HepG2 (cell line): ENCODE data around the gene ZNF174. TPM values are rescaled to one million over a fixed set of nuclear protein-coding genes. Genes with fewer than 3 reads are reported as not detected.

ENCODE experiments used
- AHDC1 ChIP-seq: sonication (generic); formaldehyde crosslinking; IDR thresholded peaks from 2 replicates; pipeline ENCODE4 v1.5.1; 2020; ENCODE audit warnings: mild to moderate bottlenecking, missing genetic modification reagents, borderline replicate concordance
- AHR ChIP-seq: IDR thresholded peaks from 2 replicates; pipeline ENCODE4 v1.6.1; 2018; ENCODE audit warnings: missing genetic modification reagents, missing compliant biosample characterization
- CEBPB ChIP-seq: IDR thresholded peaks from 2 replicates; pipeline ENCODE4 v1.6.1; 2011; ENCODE audit warnings: low read depth, low read length, improper control_type of control experiment, borderline replicate concordance
- CTCF ChIP-seq: sonication (generic); formaldehyde crosslinking; IDR thresholded peaks from 2 replicates; pipeline ENCODE4 v1.5.0; 2020; ENCODE audit warnings: mild to moderate bottlenecking, missing genetic modification reagents, moderate library complexity
- HDAC2 ChIP-seq: sonication (generic); formaldehyde crosslinking; IDR thresholded peaks from 2 replicates; pipeline ENCODE4 v1.4.0; 2020; ENCODE audit warnings: missing genetic modification reagents
- HNF4A ChIP-seq: sonication (generic); formaldehyde crosslinking; IDR thresholded peaks from 2 replicates; pipeline ENCODE4 v1.4.0; 2020; ENCODE audit warnings: missing genetic modification reagents
- HOXA7 ChIP-seq: sonication (generic); formaldehyde crosslinking; IDR thresholded peaks from 2 replicates; pipeline ENCODE4 v1.8.1; 2022; ENCODE audit warnings: mild to moderate bottlenecking, missing genetic modification reagents, moderate library complexity
- KDM5B ChIP-seq: sonication (generic); formaldehyde crosslinking; IDR thresholded peaks from 2 replicates; pipeline ENCODE4 v1.4.0; 2020; ENCODE audit warnings: missing genetic modification reagents, mild to moderate bottlenecking, borderline replicate concordance
- MAX ChIP-seq: IDR thresholded peaks from 2 replicates; pipeline ENCODE4 v1.6.1; 2012; ENCODE audit warnings: inconsistent platforms
- NFYC ChIP-seq: IDR thresholded peaks from 2 replicates; pipeline ENCODE4 v1.6.1; 2016; ENCODE audit warnings: missing genetic modification reagents, missing compliant biosample characterization
- PHF21A ChIP-seq: sonication (generic); formaldehyde crosslinking; IDR thresholded peaks from 2 replicates; pipeline ENCODE4 v1.5.0; 2020; ENCODE audit warnings: mild to moderate bottlenecking, missing genetic modification reagents
- POLR2AphosphoS5 ChIP-seq: IDR thresholded peaks from 2 replicates; pipeline ENCODE4 v1.6.1; 2012; ENCODE audit warnings: low read depth, low read length
- STAG1 ChIP-seq: sonication (generic); formaldehyde crosslinking; IDR thresholded peaks from 2 replicates; pipeline ENCODE4 v1.4.0; 2020; ENCODE audit warnings: missing genetic modification reagents
- ZMAT5 ChIP-seq: sonication (generic); formaldehyde crosslinking; IDR thresholded peaks from 2 replicates; pipeline ENCODE4 v1.5.0; 2020; ENCODE audit warnings: mild to moderate bottlenecking, low read depth, missing genetic modification reagents, borderline replicate concordance
- ZNF180 ChIP-seq: sonication (generic); formaldehyde crosslinking; IDR thresholded peaks from 2 replicates; pipeline ENCODE4 v1.4.0; 2020; ENCODE audit warnings: low read depth, missing genetic modification reagents, borderline replicate concordance
- ZNF296 ChIP-seq: sonication (generic); formaldehyde crosslinking; conservative IDR thresholded peaks from 2 replicates; pipeline ENCODE4 v1.5.0; 2020; ENCODE audit warnings: mild to moderate bottlenecking, missing genetic modification reagents
- ZNF710 ChIP-seq: sonication (generic); formaldehyde crosslinking; IDR thresholded peaks from 2 replicates; pipeline ENCODE4 v1.5.0; 2020; ENCODE audit warnings: mild to moderate bottlenecking, missing genetic modification reagents, borderline replicate concordance
- ZZZ3 ChIP-seq: sonication (generic); formaldehyde crosslinking; IDR thresholded peaks from 2 replicates; pipeline ENCODE4 v1.4.0; 2020; ENCODE audit warnings: missing genetic modification reagents, mild to moderate bottlenecking, borderline replicate concordance
- polyA plus RNA-seq, 8 experiments: library from polyadenylated mRNA; depleted of rRNA in 3 of 8; stranded (reverse) in 7 of 8; unstranded in 1 of 8; fragments of >200 nt; fragmentation: Illumina TruSeq in 4 of 8; extraction: Trizol in 4 of 8; gene quantifications; 2 replicates each; pipeline versions ENCODE4 v1.2.1 to v1.2.3, GENCODE V29; 2011 to 2016; ENCODE audit warnings: low read depth in 4 of 8, missing spikeins in 1 of 8, mixed read lengths in 1 of 8; ENCODE audit not compliant: insufficient read depth in 1 of 8
- total RNA-seq, 5 experiments: library from RNA; depleted of rRNA; stranded (reverse); fragments of >200 nt; fragmentation: Illumina TruSeq; extraction: Trizol; gene quantifications; 2 replicates each; pipeline ENCODE4 v1.2.3, GENCODE V29; 2016; ENCODE audit warnings: low read depth in 1 of 5

ZNF174 gene
- total and polyA plus RNA-seq, 2 of the 13 experiments (the other 11 are each of a cell fraction or from before 2014, with no cell fraction given): 8.3 to 10.6 TPM

- peak; percentile 56 for TF ChIP-seq NFYC
- TF ChIP-seq HNF4A: peak; percentile 16; the same call in 1 of the 2 replicates
- peak; percentile 46 for TF ChIP-seq POLR2AphosphoS5
- TF ChIP-seq ZNF296 (CRISPR knock-in tag): no peak
- TF ChIP-seq CEBPB: peak; percentile 18; the same call in 1 of the 2 replicates
- TF ChIP-seq ZZZ3: no peak
- peak; percentile 47; the same call in 1 of the 2 replicates for TF ChIP-seq MAX
- TF ChIP-seq CTCF (CRISPR knock-in tag): peak; percentile 48
- TF ChIP-seq AHR (CRISPR knock-in tag): no peak
- no peak for TF ChIP-seq ZNF710 (CRISPR knock-in tag)
- peak; percentile 17; the same call in 1 of the 2 replicates for TF ChIP-seq STAG1 (CRISPR knock-in tag)
- no peak for TF ChIP-seq AHDC1 (CRISPR knock-in tag)
- no peak for TF ChIP-seq ZNF180
- no peak for TF ChIP-seq HOXA7 (CRISPR knock-in tag)
- no peak for TF ChIP-seq HDAC2
- TF ChIP-seq KDM5B (CRISPR knock-in tag): no peak
- no peak for TF ChIP-seq ZMAT5 (CRISPR knock-in tag)
- peak; percentile 58; the same call in 1 of the 2 replicates for TF ChIP-seq PHF21A (CRISPR knock-in tag)
Observed at GRCh38 chr16:3363793-3364192, 37.2 kb upstream of the ZNF174 start (continued).
